HG03342 (cell line): ENCODE data around the gene SLC38A4.
"Not testable (repeated sequence)": the region's sequence is repeated elsewhere in the genome, so short reads cannot be mapped to it uniquely, and the experiment has no call there.

Experiments used
- ATAC-seq: cut with Tn5 transposase; IDR thresholded peaks from one replicate; pipeline ENCODE4 v1.9.1; 2021; ENCODE audit warnings: mild to moderate bottlenecking, moderate library complexity; ENCODE audit not compliant: unreplicated experiment

SLC38A4 gene, protein sequence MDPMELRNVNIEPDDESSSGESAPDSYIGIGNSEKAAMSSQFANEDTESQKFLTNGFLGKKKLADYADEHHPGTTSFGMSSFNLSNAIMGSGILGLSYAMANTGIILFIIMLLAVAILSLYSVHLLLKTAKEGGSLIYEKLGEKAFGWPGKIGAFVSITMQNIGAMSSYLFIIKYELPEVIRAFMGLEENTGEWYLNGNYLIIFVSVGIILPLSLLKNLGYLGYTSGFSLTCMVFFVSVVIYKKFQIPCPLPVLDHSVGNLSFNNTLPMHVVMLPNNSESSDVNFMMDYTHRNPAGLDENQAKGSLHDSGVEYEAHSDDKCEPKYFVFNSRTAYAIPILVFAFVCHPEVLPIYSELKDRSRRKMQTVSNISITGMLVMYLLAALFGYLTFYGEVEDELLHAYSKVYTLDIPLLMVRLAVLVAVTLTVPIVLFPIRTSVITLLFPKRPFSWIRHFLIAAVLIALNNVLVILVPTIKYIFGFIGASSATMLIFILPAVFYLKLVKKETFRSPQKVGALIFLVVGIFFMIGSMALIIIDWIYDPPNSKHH

GRCh38 chr12:46825591-46826414 lies at the start of gene SLC38A4:
TSS of gene SLC38A4 (minus strand) at chr12:46825997. CDS start at chr12:46793071, 32,926 bp downstream.
- no peak for ATAC-seq

DNA sequence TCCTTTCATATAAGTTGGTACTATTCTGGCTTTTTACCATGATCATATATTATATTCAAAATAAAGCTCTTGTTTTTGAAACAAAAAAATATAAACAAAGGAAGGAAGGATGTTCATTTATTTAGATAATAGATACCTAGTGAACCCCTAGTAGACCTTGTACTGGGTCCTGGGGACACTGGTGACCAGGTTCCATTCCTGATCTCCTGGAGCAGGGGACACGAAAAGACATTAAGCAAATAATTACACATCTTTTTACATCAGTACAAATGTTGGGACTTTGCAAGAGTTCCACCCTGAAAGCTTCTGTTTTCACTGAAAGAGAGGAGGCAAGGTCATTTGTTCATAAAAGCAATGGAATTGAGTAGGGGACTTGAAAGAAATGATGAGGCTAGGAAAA lies 49.3 kb upstream of the SLC38A4 start:
- no peak for ATAC-seq

- no peak for ATAC-seq
Observed at GRCh38 chr12:46874642-46875041, 48.8 kb upstream of the SLC38A4 start.

GRCh38 chr12:46872135-46872534 lies 46.3 kb upstream of the SLC38A4 start:
- ATAC-seq, result no peak

GRCh38 chr12:46865311-46865710 lies 39.5 kb upstream of the SLC38A4 start:
- ATAC-seq, result no peak

DNA sequence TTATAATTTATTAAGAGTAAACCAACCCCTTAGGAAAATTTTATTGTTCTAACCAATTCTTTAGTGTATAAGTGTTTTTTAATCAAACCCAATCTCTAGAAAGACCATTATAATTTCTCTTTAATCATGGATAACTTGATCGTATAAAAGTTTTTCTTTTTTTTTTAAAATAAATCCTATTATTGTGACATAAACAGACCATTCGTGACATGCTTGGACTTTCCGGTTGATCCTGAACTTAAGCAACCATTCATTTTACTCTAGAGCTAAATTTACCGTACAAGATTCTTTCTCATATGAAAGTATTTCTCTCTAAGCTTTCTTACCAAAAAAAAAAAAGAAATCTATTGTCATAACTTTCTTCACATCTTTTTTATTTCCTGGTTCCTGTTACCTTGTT lies 32.6 kb upstream of the SLC38A4 start:
- no peak for ATAC-seq

DNA sequence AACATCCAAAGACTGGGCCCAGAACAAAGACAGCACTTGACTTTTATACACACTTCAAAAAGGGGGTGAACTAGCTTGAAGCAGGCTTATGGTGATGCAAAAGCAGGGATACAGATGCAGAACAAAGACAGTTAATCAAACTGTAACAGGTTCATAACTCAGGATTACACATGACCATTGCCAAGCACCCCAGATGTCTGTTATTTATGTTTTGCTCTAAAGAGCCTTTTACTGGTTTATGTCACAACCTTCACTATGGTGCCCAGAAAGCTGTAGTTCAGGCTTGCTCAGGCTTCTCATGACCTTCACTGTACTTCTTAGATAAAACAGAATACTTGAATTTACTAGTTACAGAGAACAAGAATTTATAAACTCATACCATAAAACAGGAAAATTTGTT lies 31.7 kb upstream of the SLC38A4 start:
- no peak for ATAC-seq

DNA sequence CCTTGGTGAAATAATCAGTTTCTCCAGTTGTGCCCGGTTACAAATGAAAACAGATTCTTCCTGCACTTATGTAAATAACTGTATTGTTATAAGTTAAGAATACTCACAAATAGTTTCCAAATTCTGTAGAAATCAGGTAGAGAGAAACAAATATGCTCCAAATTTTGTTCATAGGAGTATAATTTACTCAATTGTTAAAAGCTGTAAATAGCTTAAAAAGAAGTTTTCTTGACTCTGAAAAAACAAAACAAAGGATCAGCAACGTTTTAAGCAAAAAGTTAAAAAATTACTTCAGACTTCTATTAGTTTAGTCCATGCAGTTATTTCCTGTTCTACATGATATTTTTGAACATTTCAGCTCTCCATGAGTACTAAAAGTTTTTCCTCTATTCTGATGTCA lies 30.0 kb upstream of the SLC38A4 start:
- ATAC-seq, result no peak

- not testable (repeated sequence) for ATAC-seq
Observed at GRCh38 chr12:46854188-46854587, 28.4 kb upstream of the SLC38A4 start.

- ATAC-seq, result not testable (repeated sequence)
Observed at GRCh38 chr12:46848792-46849191, 23.0 kb upstream of the SLC38A4 start.

- ATAC-seq, result no peak
Observed at GRCh38 chr12:46847001-46847400, 21.2 kb upstream of the SLC38A4 start.

DNA sequence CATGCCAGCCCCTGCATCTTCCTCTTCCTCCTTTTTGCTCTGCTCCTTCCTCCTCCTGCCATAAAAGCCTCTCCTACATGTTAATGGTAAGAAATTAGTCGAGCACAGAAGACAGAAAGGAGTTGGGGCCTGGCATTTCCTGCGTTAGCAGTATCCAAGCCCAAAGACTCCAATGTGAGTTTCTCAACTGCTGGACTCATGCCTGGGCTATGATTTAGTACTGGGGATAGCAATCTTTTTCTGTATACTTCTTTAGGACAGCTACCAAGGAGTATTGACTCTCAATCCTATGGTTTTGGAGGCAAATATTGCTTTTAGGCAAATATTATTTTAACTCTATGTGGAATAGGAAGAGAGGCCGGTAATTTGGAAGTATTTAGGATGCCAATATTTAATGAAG lies 18.0 kb upstream of the SLC38A4 start:
- ATAC-seq, result no peak

GRCh38 chr12:46841891-46842290 lies 16.1 kb upstream of the SLC38A4 start:
- no peak for ATAC-seq

DNA sequence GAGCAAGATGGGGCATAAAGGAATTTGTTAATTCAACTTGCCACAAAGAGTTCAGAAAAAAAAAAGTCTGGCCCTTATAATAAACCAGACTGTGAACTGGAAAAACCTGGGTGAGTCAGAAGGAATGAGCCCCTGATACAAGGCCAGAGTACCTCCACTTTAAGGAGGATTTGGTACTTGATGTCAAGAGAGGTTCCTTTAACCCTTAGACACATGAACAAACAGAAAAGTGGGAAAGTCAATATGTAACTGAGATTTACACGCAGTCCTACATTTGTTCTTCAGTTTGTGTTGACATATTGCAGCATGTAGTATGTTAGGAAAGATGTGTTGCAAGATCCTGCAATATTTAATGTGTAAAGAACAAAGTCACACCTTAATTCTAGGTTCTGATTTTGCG lies 14.2 kb upstream of the SLC38A4 start:
- no peak for ATAC-seq

GRCh38 chr12:46839232-46839631 lies 13.4 kb upstream of the SLC38A4 start:
- no peak for ATAC-seq

DNA sequence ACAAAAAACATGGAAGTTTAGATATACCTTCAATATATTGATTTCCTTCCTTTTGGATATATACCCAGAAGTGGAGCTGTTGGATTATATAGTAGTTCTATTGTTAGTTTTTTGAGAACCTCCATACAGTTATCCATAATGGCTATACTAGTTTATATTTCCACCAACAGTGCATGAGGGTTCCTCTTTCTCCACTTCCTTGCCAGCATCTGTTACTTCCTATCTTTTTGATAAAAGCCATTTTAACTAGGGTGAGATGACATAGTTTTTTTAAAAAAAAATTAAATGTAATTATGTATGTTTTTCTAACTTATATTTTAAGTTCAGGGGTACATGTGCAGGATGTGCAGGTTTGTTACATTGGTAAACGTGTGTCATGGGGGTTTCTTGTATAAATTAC lies 10.0 kb upstream of the SLC38A4 start:
- no peak for ATAC-seq

DNA sequence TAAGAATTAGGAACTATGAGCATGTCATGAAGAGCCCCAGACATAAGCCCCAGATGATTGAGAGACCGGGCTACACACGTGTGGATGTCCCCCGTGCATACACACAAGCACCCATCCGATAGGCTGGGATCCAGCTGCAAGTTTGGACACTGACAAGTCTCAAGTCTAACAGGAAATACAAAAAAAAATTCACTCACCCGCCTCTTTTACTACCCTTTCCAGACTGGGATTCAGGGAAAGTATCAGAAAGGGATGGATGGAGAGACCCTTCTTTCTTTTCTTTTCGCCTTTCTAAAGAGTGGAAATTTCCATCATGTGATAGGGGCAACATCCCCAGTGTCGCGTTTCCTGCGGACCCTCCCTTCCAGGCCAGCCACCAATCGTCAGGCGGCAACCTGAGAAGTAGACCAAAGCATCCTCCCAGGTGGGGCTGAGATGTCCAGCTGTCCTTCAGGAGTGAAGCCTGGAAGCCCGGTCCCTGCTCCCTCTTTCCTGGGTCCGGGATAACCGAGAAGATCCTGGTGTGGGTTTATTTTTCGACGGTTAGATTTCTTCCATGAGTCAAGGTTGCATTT lies 6.4 kb upstream of the SLC38A4 start:
- no peak for ATAC-seq

- no peak for ATAC-seq
Observed at GRCh38 chr12:46831335-46832129, 5.7 kb upstream of the SLC38A4 start.

DNA sequence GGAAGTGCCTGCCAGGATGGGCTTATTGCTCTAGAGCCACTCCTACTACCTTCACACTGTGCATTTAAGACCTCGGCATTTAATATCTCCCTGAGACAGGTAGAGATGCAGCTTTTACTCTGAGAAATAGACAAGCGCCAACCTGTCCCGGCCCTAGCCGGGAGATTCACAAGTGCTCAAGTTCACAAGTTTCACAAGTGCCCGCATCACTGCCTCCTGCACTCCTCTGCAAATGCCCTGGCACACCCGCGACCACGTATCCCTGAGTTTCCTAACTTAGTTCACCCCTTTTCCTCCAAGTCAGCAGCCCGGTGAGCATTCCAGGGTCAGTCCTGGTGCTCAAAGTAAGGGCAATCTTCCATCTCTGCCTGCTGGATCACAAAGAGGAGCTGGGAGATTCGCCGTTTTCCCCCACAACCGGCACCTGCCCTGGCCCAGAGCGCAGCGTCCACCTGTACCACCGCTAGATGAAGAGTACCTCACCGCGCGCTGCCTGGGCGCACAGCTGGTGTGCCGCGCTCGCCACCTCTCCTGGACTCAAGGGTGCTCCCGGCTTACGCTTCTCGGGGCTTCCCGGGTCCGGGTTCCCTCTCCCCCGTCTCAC lies 5.0 kb upstream of the SLC38A4 start:
- ATAC-seq, result no peak

DNA sequence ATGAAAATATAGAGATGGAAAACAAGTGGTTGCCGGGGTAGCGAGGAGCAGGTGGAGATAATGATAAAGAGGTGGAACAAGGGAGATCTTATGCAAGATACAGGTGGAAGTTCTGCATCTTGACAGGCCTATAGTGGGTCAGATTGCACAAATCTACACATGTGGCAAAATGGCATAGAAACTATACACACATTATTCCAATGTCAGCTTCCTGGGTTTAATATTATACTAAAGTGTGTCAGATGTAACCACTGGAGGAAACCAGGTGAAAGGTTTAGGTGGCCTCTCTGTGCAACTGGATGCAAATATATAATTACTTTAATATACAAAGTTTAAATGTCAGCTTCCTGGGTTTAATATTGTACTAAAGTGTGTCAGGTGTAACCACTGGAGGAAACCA lies 1.1 kb downstream of the SLC38A4 start:
- no peak for ATAC-seq
